Measurements from ENCODE around the gene PEX19.

Gene PEX19

GRCh38 chr1:160237558-160237957 lies 47.4 kb downstream of the PEX19 start:
- DNase-seq = no peak

DNA sequence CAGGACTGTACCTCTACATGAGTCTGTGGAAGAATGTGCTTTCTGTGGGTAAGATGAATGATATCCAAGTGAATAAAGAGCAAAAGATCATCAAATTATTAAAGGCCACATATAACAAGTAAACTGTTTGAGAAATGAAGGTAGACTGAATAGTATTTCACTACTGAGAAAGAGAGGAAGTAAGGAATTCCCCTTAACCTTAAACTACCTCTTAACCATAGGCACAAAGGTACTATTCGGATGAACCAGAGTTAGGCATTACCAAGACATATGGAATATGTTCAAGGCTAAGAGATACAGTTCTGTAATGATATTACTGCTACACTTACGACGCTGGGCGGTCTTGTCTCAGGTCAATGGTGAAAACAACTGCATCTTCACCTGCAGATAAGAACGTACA lies 48.1 kb downstream of the PEX19 start:
- no peak for DNase-seq

GRCh38 chr1:160232911-160233310 lies 52.0 kb downstream of the PEX19 start:
- DNase-seq = no peak

- DNase-seq = no peak
Observed at GRCh38 chr1:160228431-160228830, 56.5 kb downstream of the PEX19 start.

DNA sequence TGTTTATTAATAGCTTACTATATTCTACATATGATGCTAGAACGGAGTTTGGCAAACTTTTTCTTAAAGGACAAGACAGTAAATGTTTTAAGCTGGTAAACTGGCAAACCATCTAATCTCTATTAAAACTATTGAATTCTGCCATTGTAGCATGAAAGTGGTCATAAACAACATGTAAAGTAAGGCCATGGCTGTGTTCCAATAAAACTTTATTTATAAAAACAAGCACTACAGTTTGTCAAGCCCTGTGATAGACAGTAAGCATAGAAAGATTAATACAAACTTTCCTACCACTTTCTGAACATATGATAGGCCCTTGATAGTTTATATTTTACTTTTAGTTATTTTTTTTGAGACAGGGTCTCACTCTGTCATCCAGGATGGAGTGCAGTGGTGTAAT lies 57.4 kb downstream of the PEX19 start:
- DNase-seq = no peak

DNA sequence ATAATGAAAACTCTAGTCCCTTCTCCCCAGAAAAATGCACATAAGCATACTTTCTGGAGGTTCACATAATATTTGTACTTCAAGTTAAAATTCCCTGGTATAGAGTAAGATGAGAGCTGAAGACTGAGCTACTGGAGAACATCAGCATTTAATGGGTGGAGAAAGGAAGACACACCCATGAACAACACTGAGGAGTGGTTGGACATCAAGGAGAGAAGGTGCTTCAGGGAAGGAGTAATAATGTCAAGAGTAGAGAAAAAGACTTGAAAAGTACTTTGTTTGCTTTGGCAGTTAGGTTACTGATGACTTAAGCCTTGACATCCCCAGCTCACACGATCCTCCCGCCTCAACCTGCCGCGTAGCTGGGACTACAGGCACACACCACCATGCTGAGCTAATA lies 57.9 kb downstream of the PEX19 start:
- DNase-seq = no peak
